HG03280 (cell line): ENCODE results near the gene ZBTB14.

ENCODE experiments used
- ATAC-seq: cut with Tn5 transposase; IDR thresholded peaks from one replicate; pipeline ENCODE4 v1.9.1; 2021; ENCODE audit warnings: mild to moderate bottlenecking, moderate library complexity; ENCODE audit not compliant: unreplicated experiment

Gene ZBTB14, protein sequence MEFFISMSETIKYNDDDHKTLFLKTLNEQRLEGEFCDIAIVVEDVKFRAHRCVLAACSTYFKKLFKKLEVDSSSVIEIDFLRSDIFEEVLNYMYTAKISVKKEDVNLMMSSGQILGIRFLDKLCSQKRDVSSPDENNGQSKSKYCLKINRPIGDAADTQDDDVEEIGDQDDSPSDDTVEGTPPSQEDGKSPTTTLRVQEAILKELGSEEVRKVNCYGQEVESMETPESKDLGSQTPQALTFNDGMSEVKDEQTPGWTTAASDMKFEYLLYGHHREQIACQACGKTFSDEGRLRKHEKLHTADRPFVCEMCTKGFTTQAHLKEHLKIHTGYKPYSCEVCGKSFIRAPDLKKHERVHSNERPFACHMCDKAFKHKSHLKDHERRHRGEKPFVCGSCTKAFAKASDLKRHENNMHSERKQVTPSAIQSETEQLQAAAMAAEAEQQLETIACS

DNA sequence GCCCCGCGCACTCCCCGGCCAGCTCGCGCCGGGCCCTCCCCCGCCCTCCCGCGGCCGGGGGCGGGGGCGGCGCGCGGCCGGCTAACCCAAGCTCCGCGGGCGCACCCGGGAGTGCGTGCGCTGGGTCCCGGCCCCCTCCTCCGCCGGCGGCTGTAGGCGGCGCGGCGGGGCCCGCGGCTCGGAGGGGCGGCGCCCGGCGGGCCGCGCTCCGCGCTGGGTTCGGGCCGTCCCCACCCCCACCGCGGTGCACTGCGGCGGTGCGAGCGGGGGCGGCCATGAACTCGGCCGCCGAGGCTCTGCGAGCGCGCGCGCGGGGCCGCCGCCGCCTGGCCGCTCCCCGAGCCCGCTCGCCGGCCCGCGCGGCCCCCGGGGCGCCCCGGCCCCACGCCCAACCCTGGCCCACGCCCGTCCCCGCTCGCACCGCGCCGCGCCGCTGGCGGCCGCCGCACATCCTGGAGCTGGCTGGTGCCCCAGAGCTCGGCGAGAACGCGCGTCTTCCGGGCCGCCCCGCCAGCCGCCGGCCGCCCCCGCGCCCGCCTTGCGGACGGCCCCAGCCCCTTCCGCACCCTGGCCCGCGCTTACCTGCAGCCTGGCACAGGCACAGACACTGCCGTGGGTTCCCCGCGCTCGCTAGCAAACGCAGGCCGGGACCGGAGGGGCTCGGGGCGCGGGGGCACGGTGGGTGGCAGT is at the start of gene ZBTB14:
Gene ZBTB14 (minus strand): TSS at position 496 of the 690 bp plus-strand sequence. CDS start 2,480 bp downstream, outside the sequence.
- ATAC-seq, result peak; percentile 41

DNA sequence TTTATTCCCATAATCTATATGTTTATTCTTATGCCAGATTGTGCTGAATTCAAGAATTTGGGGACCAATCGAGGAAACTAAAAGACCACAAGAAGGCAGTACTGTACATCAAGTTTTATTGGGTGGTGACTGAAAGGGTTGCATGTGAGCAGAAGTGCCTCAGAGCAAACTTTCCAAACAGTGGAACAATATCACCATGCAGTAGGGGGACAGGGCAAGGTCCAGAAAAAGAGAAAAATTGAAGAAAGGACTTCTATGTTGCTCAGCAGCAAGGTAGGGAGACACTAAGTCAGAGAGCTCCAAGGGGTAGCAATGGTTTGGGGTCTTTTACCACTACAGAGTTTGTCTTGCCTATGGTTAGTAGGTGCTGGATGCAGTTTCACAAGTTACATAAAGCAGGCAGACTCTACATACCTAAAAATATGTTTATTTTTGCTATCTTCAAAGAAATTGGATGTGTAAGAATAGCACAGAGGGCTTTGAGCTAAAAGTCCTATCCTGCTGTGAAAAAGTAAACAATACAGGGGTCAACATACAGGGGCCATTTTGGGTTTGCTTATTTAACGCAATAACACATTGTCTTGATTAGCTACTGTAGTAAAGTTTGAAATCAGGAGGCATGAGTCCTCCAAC is 43.8 kb upstream of the ZBTB14 start:
- no peak for ATAC-seq

DNA sequence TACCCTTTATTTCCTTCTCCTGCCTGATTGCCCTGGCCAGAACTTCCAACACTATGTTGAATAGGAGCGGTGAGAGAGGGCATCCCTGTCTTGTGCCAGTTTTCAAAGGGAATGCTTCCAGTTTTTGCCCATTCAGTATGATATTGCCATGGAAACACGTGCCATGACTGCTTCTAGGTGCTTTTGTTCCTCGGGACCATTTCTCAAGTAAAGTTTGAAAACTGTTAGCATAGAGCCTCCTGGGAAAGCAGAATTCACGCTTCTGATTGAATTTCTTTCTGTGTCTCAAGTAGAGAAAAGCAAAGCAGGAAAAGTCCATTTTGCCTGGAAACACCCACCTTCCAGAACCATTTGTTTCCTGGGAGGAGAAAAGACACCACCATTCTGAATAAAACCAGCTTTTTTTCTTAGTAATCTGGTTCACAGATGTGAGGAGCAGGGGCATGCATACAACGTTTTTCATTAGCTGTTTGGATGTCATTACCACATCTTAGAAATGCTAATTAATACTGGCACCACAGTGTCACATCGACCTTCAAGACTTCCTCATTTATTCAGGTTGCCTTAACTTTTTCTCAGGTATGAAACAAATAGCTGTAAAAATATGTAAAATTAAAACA is 39.0 kb upstream of the ZBTB14 start:
- ATAC-seq, result no peak

DNA sequence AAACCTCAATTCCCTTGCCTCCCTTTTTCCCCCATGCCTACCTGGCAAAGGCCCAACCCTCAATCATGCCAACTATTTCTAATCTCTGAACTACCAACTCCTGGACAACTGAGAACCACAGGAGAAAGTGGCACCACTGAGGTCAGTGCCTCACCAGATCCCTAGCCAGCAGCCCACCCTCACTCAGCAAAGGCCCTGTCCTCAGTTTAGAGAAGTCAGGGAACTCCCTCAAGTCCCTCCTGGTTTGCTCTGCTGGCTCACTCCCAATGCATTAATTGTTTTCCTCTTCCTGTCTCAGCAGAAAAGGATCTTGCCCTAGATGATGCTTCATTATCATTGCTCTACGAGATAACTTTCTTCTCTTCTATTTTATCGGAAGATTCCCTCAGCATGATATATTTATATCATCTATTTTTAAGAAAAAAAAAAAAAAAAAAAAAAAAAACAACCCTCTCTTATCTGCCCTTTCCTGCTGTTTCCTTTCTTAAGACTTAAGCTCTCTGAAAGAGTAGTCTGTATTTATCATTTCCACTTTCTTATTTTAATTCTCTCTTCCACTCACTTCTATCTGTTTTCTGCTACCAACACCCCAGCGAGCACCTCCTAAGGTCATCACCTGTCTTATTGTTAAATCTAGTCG is 22.7 kb upstream of the ZBTB14 start:
- ATAC-seq, result no peak

DNA sequence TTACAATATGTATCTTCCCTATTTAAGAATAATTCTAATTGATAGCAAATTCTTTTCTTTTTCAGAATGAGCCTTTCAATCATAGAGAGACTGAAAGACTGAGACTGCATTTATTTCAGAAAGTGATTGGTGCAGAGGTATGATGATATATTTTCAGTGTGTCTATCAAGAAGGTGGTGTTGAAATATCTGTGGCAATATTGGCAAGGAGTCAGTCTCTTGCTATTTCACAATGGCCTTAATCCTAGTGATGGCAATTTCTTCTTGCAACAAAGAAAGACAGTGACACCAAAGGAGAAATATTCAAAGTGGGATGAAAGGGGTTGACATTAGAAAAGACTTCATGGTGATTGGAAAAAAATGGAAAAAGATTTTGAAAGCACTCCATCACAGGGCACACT is 21.7 kb upstream of the ZBTB14 start:
- ATAC-seq, result no peak

DNA sequence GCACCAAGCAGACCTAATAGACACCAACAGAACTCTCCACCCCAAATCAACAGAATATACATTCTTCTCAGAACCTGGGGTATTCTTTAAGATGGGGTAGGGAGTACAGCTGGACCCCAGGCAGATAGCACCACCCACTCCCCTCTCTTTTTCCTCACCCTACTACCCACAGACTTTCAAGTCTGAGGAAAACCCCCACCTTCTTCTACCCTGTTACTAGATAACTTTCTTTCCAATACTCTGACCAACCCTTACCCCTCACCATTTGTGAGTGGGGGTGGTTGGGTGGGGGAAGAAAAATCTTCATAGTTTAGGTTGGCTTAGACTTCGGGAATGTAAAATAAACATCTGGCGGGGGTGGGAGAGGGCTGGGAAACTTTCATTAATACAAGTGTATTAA is 20.3 kb upstream of the ZBTB14 start:
- no peak for ATAC-seq

DNA sequence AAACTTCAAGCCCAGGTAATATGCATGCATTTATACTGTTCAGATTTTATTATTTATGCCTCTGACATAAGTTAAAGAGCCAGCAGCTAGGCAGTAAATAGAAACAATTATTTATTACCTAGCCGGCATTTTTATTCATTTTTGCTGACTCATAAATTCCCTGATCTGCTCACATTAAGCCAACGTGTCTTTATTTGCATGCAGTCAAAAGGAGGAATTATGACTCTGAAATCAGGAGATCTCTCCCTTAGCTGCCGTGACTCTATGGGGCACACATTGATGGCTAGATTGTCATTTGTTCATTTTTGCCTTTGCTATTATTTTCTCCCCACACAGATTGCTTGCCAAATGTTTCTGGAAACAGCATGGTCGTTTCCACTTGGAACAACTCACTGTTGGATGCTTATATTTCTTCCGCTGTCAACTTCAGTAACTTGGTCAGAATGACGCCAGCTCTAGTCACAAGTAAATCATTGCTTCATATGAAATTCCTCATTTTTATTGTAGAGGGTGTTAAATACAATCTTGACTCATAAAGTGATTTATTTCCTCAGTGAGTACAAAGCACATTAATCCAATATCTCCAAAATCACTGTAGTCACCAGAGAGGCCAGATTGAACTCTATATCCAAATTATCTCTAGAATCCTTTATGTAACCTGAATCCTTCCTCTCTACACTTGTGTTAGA is 15.9 kb upstream of the ZBTB14 start:
- no peak for ATAC-seq

DNA sequence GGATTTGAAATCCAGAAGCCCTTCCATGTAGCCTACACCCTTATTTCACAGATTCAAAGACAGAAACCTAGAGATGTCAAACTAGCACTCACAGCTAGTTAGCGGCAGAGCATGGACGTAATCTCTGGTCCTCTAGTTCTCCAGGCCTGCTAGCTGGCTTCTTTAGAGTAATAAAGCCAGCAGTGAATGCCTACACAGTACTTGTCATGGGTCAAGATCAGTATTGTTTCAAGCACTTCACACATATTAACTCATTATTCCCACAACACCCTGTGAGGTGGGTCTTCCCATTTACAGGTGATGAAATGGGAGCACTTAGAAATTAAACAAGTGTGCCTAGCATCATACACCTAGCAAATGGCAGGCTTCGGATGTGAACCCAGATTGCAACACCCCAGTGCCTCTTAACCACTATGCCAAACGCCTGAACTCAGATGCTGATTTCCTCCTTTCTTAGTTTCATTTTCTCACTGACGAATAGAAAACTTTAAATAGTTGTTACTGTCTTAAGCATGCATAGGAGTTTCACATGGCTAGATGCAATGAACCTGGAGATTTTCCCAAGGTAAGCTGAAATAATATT is 14.5 kb upstream of the ZBTB14 start:
- peak; percentile 91 for ATAC-seq

DNA sequence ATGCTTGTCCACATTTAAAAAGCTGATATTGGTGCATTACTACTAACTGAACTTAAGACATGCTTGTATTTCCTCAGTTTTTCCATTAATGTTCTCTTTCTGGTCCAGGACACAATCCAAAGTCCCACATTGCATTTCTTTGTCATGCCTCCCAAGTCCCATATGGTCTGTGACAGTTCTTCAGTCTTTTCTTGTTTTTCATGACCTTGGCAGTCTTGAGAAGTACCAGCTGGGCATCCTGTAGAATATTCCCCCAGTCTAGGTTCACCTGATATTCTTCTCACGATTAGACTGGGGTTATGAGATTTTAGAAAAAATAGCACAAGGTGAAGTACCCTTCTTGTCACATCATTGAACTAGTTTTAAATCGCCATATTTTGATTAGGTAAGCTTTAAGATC is 10.3 kb upstream of the ZBTB14 start:
- no peak for ATAC-seq

DNA sequence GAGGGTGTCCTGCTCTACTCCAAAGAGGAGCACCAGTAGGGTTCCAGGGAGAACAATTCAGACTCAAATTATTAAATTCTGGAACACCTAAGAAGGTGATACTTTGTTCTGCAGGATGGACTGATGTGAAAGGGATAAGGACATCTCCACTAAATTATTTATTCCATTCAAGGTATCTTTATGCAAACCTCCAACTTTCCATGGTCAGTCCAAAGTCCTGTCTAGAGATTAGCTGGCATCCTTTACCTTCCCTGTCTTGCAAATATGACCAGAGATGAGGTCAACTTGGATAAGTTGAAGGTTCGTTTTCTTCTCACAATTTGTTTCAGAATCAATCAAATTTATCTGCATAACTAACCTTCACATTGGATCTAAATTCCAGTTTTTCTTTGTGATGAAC is 8.7 kb upstream of the ZBTB14 start:
- ATAC-seq, result no peak

DNA sequence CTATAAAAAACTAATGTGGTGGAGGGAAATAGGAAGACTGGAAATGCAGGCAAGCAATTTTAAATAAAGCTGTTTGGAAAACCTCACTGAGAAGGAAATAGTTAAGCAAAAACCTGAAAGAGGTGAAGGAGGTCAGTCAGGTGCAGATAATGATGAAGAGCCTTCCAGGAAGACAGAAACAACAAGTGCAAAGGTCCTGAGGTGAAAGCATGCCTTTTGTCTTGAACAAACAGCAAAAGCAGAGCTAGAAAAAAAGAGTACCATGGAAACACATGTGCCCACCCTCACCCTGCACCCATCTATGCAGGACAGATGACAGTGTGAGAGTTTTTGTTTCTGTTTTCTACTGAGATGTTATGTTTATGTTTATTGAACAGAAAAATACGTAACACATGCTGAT is 8.1 kb upstream of the ZBTB14 start:
- ATAC-seq, result no peak

DNA sequence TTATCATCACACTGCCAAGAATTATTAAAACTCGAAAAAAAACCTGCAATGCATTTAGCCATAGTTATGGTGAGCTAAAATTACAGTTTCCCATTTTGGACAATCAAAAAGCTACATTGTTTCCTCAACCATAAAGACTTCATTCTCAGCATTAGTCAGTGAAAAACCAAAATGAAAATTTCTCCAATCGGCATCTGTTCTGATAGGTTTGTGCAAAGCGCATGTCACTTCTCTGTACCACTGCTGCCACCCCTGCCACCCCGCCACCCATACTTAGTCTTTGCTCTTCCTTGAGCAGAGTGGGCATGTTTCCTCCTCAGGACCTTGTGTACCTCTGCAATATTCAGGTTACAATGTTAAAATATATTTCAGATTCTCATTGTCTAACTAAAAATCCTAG is 7.1 kb upstream of the ZBTB14 start:
- no peak for ATAC-seq

DNA sequence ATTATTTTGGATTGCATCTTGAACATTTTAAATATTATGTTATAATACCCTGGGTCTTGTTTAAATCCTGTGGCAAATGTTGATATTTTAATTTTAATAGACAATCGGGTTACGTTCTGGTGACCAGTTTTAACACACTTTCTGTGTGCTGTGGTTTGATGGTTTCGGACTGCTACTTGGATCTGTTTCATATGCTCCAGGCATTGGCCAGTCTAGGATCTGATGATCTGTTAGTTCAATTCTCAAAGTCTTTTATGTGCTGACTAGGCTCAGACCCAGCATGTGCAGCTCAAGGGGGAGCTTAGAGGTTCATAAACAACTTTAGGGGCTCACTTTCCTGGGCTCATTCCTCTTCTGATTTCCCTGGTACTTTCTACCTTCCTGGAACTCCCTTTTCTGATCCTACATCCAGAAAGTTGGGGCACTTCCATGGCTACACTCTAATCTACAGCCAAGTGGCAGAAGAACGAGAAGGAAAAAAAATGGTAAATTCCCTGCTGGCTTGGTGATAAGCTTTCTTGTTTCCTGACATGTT is 5.0 kb upstream of the ZBTB14 start:
- ATAC-seq, result no peak

DNA sequence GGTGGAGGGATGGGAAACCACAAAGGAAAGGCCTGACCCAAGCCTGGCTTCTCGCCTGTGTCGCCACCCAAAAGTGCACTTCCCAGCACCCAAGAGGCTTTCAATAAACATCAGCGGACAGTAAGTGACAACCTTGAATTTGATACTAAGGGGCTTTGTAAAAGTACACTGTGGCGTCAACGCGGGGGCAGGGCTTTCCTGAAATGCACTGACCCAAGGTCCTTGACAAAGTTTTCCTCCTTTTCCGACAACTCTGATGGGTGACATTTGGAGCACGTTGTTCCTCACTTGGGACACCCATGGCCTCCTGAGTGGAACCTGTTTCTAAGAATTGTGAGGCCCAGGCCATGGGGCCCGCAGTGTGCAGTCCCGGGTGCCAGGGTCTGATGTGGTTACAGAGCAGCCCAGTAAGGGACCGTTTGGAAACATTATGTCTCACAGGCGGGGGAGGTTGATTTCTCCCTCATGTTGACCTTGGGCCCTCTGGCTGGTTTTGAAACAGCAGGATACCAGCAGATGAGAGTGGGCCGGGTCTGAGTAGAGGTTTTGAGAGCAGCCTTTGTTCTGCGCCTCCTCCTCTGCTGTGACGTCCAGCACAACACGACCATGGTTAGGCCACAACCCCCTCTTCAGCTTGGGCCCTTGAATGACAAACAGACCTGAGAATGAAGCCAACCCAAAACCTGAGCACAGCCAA is 2.8 kb upstream of the ZBTB14 start:
- ATAC-seq, result no peak

DNA sequence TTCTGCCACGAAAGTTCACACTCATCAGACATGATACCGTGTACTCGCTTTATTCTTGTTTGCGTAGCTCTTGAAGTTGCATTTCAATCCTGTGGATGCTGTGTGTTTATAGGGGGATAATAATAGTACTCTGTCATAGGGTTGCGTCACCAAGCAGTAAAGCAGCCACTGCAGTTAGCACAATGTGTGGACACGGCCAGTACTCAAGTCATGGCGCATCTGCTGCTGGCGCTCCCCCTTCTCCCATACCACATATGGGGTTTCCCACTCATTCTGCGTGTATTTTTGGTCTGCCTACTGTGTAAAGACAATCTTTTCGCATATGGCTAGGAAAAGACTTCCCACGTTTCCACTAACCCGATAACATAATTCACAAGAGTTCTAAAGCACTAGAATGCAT is 2.1 kb upstream of the ZBTB14 start:
- ATAC-seq, result no peak

DNA sequence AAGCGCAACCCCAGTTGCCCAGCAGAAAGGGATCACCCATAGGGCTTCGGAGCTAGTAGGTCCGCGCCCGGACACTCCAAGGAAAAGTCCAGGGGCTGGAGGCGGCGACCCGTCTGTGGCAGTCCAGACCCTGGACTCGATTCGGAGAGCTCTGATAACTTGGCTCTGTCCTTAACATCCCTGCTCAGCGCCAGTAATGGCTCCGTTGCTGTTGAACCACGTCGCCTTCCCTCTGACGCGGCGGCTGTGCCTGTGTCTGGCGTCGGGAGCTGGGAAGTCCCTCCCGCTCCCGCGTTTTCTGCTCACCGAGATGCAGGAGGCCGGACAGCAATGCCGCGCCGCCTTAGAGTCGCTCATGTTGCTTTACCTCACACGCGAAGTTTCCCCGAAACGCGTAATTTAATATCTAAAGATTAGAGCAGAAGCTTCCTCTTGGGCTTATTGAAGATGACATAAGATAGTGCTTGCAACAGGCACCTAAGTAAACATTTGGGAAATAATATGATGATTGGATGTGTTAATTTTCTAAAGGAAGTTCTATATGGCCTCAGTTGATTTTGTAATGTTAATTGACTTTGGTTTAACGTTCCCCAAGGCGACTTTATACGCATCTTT is 1.3 kb upstream of the ZBTB14 start:
- peak; percentile 2 for ATAC-seq

DNA sequence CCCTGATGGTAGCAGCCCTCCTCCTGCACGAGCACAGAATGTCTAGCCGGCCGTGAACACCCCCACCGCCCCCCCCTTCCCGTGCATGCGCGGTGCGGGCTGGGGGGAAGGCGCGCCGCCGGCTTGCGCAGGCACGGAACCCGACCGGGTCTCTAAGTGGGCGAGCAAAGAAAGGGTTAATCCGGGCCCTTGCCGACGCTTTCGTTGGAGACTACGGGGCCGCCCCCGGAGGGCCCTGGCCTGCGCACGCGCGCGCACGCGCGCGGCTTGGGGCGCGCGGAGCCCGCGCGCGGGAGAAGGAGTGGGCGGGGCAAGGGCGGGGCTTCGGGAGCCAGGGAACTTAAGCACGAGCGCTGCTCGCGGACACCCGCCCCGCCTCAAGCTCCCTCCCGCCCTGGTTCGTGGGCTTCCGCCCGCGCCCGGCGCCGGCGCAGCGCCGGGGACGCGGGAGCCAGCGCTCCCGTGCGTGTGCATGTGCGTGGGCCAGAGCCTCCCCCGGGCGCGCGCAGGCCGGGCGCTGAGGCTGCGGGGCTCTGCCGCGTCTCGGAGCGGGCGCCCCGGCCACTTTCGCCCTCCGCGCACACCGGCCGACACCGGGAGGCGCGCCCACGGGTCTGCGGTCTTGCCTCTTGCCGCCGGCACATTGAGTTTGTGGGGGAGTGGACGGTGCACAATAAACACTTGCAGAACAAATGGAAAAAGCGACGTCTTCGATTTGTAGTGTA is 617 bp upstream of the ZBTB14 start:
- ATAC-seq, result peak; percentile 64
